Suppressor macrophage treated with lipopolysaccharide for 1 hour (primary cell): Measurements from ENCODE around the gene SCT.

ENCODE experiments used
- DNase-seq, 3 donors: peaks; one replicate each; pipeline ENCODE4 v3.0.0-alpha.2; 2020 to 2022

Gene SCT

DNA sequence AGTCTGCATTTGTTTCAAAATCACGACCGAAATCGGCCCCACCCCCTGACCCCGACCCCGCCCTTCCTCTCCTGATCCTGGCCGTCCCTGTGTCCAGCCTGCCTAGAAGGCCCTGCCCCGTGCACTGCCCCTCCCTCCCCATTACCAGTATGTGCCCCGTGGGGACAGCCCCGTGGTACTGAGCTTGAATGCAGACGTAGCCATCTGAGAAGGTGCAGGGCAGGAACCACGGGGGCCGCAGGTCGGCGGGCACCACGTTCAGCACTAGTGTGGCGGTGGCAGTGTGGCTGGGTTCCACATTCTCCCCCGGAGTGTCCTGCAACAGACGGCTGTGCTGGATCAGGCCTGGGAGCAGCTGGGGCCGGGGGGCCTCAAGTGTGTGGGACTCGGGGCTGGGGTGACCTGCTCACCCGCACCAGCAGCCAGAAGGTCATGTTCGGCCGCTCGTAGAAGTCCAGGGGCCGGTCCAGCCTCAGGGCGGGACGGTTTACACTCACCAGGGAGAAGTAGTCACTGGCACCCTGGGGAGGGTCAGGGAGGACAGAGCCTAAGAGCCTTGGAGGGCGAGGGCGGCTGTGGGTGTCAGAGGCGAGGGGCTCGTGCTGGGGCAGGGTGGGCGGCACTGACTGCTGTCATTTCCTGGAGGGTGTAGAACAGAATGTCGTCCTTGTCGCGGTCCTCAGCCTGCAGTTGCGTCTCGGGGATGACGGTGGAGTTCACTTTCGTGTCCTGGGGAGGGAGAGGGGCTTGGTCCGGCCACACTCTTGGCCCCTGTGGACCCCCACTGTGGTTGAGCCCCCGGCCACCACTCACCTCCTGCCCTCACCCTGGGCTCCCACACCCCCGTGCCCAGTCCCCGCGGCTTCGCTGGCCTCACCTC, 5.8 kb downstream of the SCT start:
- DNase-seq = no peak

DNA sequence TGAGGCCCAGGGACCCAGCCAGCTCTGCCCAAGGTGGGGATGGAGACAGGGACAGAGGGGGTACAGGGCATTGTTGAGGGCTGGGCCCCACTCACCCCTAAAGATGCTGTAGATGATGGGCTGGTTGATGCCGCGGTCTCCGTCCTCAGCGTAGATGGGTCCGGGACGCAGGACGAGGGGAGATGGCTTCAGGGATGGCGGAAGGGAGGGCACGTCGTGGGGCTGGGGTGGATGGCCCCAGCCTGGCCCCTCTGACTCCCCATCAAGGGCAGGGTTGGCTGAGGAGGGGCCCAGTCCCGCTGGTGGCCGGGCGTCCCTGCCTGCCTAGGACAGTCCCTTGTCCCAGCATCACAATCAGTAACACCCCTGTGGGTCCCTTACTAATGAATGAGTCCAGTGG, 6.8 kb downstream of the SCT start:
- DNase-seq = no peak

DNA sequence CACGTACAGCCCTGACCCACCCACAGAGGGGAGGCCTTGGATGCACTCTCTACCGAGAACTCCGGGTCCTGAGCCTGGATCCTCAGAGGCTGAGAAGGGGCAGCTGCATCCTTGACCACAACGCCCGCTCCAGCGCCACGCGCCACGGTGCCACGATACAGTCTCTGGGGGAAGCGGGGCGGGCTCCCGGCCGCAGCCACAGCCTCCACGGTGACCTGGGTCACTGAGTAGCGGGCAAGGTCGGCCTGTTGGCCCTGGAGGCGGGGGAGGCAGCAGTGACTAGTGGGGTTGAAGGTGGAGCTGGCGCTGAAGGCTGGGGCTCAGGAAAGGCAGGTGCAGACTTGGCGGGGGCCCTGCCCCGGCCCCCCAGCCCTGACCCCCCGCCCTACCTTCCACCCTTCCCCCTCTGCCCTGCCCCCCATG, 7.3 kb downstream of the SCT start:
- DNase-seq = no peak

DNA sequence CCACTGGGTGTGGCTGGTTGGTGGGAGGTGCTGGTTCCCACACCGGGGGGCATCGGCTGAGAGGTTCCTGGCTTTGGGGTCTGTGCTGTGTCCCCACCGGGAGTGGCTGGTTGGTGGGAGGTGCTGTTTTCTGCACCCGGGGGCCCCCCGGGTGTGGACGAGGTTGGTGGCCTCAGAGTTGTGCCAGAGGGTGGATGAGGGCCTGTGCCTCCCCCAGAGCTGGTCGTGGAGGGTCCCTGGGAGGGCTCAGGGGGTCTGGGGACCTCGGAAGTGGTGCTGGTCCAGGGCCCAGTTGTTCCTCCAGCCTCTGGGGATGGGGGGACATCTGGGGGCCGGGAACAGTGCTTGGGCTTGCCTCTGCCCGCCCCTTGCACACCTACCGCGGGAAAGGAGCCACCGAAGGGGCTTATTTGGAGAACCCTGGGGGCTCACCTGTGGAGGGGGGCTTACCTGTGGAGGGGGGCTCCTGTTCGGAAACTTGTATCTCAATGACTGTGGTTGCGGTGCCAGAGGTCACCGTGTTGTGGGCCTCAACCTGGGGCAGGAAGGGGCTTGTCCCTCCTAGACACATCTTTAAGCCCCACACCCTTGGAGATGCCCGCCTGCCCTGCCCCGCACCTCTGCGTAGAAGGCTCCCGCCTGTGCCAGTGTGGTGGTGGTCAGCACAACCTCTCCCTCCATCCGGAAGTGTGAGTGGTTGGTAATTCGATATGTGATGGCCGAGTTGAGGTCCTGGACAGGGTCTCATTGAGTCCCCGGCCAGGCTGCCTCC, 7.9 kb downstream of the SCT start:
- DNase-seq = no peak

DNA sequence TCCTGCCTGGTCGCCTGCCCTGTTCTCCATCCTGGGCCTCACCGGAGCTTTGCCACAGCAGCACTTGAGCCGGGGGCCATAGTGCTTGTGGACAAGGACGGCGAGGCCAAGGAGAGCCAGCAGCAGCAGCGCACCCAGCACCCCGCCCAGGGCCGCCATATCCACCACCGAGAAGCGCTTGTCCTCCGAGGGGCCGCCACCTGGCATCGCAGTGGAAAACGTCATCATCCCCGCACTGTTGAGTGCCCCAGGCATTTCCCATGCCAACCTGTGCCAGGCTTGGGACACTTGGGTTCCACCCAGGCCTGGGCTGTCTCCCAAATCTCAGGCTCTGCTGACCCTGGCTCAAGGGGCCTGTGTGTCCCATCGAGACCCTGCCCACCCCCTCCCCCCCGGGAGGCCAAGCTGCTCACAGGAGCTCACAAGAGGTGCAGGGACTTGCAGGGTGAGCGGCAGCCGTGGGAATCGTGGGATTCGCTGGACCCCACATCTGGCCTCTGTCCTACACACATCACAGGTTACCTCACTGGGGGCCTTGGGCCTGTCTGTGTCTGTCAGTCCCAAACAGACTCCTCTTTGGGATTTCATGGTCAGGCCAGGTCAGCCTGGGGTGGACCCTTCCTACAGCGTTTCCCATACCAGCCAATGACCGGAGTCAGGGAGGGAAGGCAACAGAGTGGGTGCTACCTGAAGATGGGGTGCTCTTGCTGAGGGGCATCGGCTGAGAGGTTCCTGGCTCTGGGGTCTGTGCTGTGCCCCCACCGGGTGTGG, 8.9 kb downstream of the SCT start:
- DNase-seq = no peak

DNA sequence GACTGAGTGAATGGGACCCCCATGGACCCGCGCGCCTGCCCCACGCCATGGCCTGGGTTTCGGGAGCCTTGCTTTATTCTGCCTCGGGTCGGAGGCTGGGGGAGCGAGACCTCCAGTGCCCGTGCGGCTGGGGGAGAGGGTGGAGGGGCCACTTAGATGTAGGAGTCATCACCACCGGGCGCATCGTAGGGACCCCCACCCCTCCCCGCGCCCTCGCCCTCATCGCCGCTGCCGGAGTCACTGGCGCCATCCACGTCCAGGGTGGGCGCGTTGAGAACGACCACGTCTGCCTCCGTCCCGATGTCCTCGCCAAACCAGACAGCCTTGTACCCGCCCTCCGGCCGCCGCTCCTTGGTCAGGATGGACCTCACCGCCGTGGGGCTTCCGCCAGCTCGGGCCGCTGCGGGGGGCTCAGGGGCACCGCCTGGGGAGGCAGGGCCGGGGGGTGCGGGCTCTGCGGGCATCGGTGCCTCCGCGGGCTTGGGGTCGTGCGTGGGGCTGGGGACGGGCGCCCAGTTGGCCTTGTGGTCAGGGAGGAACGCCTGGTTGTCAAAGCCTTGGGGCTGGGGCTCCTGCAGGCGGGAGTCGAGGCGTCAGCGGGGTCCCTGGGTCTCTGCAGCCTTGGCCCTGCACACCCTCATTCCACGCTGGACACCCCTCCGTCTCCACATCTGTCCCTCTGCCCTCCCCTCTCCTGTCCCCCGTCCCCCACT, 9.6 kb downstream of the SCT start:
- no peak for DNase-seq

DNA sequence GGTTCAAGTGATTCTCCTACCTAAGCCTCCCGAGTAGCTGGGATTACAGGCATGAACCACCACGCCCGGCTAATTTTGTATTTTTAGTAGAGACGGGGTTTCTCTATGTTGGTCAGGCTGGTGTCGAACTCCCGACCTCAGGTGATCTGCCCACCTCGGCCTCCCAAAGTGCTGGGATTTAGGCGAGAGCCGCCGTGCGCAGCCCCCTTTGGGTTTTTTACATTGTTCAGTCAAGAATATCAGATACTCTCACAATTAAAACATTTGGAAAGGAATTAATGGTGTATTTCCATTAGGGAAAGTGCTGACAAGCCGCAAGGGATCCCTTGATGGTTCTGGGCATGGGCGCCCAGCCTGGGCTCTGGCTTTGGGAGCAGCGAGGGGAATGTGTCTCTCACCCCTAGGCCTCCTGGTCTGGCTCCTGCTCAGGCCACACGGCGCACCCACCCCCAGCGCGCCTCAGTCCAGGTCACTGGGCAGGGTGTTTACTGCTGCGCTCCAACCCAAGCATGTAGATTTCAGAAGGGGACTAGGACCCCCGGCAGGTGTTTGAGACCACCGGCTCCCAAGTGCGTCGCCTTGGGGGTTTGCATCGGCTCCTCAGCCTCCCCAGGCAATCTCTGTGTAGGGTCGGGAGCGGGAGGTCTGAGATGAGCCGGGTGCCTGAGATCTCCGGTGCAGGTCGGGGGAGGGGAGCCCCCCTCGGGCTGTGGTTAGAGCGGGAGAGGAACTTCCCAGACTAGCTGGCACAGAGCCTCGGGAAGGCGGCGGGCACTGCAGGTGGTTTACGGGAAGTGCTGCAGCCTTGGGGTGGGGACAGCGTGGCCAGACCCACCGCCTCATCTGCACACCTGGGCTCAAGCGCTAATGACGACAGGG, 10.4 kb downstream of the SCT start:
- DNase-seq = peak in 1 of 3 donors; percentile 36

DNA sequence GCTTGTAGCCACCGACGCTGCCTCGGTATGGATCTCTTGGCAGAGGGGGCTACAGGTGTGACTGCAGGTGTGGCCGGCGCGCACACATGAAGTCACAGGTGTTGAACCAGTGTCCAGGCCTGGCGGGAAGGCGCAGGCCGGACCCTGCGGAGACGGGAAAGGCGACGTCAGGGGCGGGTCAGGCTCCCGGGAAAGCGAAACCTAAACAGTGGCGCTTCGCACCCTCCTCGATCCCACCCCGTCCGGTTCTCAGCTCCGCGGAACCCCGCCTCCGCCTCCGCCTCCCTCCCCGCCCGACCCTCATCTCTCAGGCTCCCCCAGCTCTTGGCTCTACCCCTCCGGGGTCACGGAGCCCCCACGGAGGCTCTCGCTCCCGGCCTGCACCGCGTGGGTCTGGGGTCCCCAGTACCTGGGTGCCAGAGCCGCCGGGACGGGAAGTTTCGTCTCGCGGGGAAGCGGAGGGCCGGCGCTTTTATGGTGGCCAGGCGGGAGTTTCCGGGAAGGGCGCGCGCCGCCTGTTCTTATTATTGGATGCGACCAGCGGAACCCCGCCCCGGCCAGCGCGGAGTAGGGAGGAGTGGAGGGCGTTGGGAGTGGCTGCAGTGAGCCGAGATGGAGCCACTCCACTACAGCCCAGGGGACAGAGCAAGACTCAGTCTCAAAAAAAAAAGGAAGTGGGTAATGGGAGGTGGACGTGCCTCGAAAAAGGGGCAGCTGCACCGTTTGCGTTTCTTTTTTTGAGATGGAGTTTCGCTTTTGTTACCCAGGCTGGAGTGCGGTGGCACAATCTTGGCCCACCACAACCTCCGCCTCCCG, 11.3 kb downstream of the SCT start, which contains the start of gene IRF7:
IRF7 (minus strand) TSS at position 447 of the 816 bp plus-strand sequence. CDS start 586 bp downstream, outside the sequence.
- peak; percentile 99 to 100 (median 99) for DNase-seq

DNA sequence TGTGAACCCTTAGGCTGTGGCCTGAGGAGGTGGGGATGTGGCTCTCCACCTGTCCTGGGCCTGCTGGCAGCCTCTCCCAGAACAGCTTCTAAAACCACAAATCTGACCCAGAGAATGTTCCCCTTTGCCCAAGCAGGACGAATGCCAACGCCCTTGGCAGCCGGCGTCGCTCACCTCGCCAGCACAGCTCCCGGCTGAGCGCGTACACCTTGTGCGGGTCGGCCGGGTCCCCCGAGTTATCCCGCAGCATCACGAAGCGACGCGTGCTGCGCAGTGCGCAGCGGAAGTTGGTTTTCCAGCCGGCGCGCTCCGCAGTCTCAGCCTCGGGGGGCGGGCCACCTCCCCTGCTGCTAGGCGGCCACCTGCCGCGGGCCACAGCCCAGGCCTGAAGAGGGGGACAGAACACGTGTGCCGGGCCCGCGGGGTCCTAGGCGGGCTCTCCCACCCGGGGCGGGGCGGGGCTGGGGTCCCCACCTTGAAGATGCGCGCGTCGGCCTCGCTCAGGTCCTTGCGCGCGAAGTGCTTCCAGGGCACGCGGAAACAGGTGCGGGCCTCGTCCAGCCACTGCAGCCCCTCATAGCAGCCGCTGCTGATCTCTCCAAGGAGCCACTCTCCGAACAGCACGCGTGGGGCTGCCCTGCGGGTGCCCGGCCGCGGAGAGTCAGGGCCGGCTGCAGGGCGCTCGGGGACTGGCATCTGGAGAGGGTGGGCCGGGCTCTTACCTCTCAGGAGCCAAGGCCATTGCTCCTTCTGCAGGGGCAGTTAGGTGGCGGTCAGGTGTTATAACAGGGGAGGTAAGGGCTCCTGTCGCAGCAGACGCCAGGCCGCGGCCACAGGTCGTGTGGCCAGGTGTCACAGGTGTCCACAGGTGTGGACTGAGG, 12.1 kb downstream of the SCT start:
- DNase-seq = peak in 1 of 3 donors; percentile 28

DNA sequence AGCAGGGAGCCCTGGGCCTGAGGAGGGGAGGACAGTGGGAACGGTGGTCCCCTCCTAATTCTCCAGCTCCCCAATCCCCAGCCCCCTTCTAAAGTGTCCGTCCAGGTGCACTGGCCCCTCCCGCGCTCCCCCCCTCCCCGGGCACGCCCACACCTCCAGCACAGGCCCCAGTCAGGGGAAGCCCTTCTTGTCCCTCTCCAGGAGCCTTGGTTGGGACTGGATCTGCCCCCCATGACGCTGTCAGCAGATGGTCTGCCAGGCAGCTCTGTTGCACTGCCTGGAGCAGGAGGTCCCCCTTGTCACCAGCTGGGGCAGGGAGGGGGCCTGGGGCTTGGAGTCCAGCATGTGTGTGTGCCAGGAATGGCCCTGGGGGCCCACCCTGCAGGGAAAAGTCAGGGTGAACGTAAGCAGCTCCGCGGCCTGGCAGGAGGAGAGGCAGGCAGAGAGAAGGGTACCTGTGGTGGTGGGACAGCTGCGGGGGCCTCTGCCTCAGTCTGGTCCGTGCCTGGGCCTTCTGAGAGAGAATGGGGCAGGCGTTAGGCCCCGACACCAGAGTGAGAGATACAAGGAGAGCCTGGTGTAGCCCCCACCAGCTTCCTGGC, 12.9 kb downstream of the SCT start:
- DNase-seq = no peak

DNA sequence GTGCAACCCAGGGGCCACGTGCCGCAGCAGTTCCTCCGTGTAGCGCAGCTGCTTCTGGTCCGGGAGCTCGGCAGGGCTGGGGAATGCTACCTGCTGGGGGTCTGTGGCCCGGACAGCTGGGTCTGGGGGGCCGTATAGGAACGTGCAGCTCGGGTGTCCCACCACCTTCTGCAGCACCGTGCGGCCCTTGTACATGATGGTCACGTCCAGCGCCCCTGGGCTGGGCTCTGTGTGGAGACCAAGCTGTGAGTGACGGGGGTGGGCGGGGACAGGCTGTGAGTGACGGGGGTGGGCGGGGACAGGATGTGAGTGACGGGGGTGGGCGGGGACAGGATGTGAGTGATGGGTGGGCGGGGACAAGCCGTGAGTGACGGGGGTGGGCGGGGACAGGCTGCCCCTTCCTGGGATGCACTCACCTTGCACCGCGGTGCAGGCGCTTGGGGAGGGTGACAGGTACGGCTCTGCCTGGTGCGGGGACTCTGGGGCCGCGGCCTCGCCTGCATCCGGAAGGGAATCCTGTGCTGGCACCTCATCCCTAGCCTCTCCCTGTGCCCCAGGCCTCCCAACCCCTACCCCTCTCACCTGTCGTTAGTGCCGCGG, 13.5 kb downstream of the SCT start:
- peak; percentile 74 to 95 (median 78) for DNase-seq

DNA sequence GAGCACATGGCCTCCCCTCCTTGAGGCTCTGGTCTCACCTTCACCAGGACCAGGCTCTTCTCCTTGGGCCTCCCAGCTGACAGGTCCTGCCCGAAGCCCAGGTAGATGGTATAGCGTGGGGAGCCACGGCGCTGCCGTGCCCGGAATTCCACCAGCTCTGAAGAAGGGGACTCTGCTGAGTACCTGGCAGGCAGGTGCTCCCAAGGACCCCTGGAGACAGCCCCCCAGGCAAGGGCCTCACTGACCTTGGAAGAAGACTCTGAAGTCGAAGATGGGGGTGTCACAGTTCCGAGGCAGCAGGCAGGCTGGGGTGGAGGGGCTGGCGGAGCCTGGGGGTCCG, 14.1 kb downstream of the SCT start:
- no peak for DNase-seq

DNA sequence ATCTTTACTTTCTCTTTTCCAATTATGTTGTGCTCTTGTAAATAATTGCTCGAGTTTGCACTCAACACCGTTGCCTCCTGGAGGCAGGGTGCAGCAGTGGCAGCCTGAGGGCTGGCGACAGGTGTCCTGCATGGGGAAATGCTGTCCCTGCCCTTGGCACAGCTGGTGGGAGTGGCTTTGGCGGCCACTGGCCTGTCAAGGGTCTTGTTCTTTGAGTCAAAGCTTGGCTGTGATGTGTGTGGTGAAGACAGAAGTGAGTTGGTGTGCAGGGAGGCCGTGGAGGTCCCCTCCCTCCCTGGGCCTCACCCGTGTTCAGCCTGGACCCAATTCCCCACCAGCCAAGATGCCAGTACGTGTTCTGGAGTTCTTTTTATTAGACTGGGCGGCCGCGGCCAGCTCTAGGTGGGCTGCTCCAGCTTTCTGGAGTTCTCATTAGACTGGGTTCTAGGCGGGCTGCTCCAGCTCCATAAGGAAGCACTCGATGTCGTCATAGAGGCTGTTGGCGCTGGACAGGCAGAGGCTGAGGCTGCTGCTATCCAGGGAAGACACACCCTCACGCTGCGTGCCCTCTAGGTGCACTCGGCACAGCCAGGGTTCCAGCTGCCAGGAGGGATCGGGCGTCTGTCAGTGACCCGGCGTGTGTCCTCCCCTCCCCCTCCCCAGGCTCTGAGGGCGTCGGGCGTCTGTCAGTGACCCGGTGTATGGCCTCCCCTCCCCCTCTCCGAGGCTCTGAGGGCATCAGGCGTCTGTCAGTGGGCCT, 14.6 kb downstream of the SCT start:
- peak; percentile 29 to 48 (median 47) for DNase-seq

DNA sequence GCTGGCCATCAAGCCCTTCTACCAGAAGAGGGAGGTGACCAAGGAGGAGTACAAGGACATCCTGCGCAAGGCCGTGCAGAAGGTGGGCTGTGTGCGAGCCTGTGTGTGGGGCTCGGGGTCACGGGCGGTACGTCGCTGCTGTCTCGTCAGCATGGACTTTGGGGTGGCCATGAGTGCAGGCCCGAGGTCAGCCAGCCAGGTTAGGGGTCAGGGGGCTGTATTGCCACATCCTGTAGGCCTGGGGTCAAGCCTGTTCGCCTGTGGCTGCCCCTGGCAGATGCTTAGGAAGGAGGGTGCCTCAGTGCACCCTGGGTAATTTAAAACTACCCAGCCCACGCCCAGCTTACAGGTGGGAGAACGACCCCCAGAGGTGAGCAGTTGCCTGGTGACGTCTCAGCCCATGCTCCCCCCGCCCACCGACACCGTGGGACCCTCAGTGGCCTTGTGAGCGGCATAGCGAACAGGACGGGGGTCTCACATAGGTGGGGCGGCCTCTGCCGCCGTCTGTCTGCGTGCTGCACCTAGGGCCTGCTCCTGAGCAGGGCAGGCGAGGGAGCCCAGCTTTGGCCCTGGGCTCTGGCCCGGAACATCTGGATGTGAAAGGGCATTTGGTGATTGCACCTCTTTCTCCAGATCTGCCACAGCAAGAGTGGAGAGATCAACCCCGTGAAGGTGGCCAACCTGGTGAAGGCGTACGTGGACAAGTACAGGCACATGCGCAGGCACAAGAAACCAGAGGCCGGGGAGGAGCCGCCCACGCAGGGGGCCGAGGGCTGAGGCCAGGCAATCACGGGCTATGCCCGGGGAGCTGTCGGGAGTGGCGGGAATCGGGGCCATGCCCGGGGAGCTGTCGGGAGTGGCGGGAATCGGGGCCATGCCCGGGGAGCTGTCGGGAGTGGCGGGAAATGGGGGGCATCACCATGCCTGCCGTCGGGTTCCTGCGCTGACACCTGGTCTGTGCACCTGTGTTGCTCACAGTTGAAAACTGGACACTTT, 15.7 kb downstream of the SCT start:
- DNase-seq = peak in 2 of 3 donors; percentile 21 to 33

DNA sequence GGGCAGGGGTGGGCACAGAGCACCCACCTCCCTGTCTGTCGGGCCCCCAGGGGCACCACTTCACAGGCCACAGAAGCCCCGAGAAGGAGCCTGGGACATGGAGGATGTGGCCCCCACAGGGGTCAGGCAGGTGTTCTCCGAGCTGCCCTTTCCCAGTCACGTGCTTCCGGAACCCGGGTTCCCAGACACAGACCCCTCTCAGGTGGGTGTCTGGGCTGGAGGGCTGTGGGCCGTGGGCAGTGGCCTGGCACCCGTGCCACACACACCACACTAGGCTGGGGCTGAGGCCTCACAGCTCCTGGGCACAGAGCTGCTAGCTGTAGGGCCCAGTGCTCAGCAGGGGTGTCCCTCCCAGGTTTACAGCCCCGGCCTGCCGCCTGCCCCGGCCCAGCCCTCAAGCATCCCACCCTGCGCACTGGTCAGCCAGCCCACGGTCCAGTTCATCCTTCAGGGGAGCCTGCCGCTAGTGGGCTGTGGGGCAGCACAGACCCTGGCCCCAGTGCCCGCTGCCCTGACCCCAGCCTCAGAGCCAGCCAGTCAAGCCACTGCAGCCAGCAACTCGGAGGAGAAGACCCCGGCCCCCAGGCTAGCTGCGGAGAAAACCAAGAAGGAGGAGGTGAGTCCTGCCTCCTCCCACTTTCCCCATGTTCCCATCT, 16.7 kb downstream of the SCT start:
- no peak for DNase-seq

DNA sequence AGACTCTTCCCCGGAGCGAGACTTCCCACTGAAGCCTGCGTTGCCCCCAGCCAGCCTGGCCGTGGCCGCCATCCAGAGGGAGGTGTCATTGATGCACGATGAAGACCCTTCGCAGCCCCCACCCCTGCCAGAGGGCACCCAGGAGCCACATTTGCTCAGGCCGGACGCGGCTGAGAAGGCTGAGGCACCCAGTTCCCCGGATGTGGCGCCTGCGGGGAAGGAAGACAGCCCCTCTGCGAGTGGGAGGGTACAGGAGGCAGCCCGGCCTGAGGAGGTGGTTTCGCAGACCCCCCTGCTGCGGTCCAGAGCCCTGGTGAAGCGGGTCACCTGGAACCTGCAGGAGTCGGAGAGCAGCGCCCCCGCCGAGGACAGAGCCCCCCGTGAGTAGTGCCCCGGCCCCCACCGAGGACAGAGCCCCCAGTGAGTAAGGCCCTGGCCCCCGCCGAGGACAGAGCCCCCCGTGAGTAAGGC, 17.6 kb downstream of the SCT start:
- DNase-seq = no peak
